HEK293 (cell line): ENCODE data around the gene RTRAF.

Experiments used
- CTCF ChIA-PET: fragments of 350-600 bp; formaldehyde crosslinking; extraction: SDS; loops from one replicate; lab custom pipeline; 2021; ENCODE audit warnings: antibody characterized with exemption; lab: Yijun Ruan, JAX
- POLR2A ChIA-PET: fragments of 300-600 bp; formaldehyde crosslinking; extraction: SDS; loops from one replicate; lab custom pipeline; 2020; ENCODE audit warnings: antibody characterized with exemption, inconsistent platforms; lab: Yijun Ruan, JAX
- H3K27ac ChIP-seq: fragments of 200-500 bp; sonication (Bioruptor generic); 2 replicates; pipeline ENCODE4 v1.5.1; 2014; ENCODE audit warnings: low read depth, low read length, control low read depth, inconsistent platforms; ENCODE audit errors: extremely low read depth
- H3K36me3 ChIP-seq, 2 experiments: fragments of 200-500 bp in 1 of 2; sonication (Bioruptor generic) in 1 of 2; 1 replicate in 1 of 2; 2 replicates in 1 of 2; pipeline ENCODE4 v1.5.1; 2014 to 2017; ENCODE audit warnings: inconsistent platforms in 2 of 2, low read length in 2 of 2; ENCODE audit not compliant: control insufficient read depth in 2 of 2, insufficient read depth in 1 of 2
- H3K4me1 ChIP-seq: fragments of 200-500 bp; sonication (Bioruptor generic); 2 replicates; pipeline ENCODE4 v1.5.1; 2014; ENCODE audit warnings: mild to moderate bottlenecking, low read length, inconsistent platforms; ENCODE audit not compliant: control insufficient read depth, insufficient read depth
- H3K4me3 ChIP-seq: 2 replicates; pipeline ENCODE4 v1.5.1; 2011; ENCODE audit warnings: low read depth, mild to moderate bottlenecking, control low read depth, low read length, moderate library complexity
- H3K9me3 ChIP-seq: fragments of 200-500 bp; sonication (Bioruptor generic); 2 replicates; pipeline ENCODE4 v1.5.1; 2014; ENCODE audit warnings: low read depth, low read length, inconsistent platforms; ENCODE audit not compliant: control insufficient read depth, insufficient read depth
- GLI2 ChIP-seq: fragments of 450-650 bp; formaldehyde crosslinking; IDR thresholded peaks from 2 replicates; pipeline ENCODE4; 2017; ENCODE audit warnings: missing biosample characterization, missing genetic modification characterization, low read depth, borderline replicate concordance
- GLIS2 ChIP-seq: fragments of 450-650 bp; formaldehyde crosslinking; IDR thresholded peaks from 2 replicates; pipeline ENCODE4 v1.5.1; 2016; ENCODE audit warnings: missing biosample characterization, missing genetic modification characterization
- HOXD13 ChIP-seq: sonication (generic); formaldehyde crosslinking; IDR thresholded peaks from 2 replicates; pipeline ENCODE4 v1.8.0; 2022; ENCODE audit warnings: missing genetic modification reagents, borderline replicate concordance
- KLF7 ChIP-seq: fragments of 450-650 bp; formaldehyde crosslinking; IDR thresholded peaks from 2 replicates; pipeline ENCODE4 v1.5.1; 2016; ENCODE audit warnings: missing biosample characterization, missing genetic modification characterization, borderline replicate concordance
- KLF8 ChIP-seq: fragments of 450-650 bp; formaldehyde crosslinking; IDR thresholded peaks from 2 replicates; pipeline ENCODE4 v1.5.1; 2016; ENCODE audit warnings: missing biosample characterization, missing genetic modification characterization
- ZFHX2 ChIP-seq: fragments of 450-650 bp; formaldehyde crosslinking; conservative IDR thresholded peaks from 2 replicates; pipeline ENCODE4 v1.5.1; 2016; ENCODE audit warnings: missing biosample characterization, missing genetic modification characterization
- ZFP41 ChIP-seq: fragments of 450-650 bp; formaldehyde crosslinking; IDR thresholded peaks from 2 replicates; pipeline ENCODE4 v1.5.1; 2016; ENCODE audit warnings: missing biosample characterization, missing genetic modification characterization, borderline replicate concordance
- ZNF112 ChIP-seq: fragments of 450-650 bp; formaldehyde crosslinking; IDR thresholded peaks from 2 replicates; pipeline ENCODE4 v1.5.0; 2017; ENCODE audit warnings: missing biosample characterization, missing genetic modification characterization
- ZNF121 ChIP-seq: fragments of 450-650 bp; formaldehyde crosslinking; IDR thresholded peaks from 2 replicates; pipeline ENCODE4 v1.5.1; 2016; ENCODE audit warnings: missing biosample characterization, missing genetic modification characterization
- ZNF140 ChIP-seq: fragments of 450-650 bp; formaldehyde crosslinking; IDR thresholded peaks from 2 replicates; pipeline ENCODE4 v1.5.1; 2016; ENCODE audit warnings: missing biosample characterization, missing genetic modification characterization
- ZNF146 ChIP-seq: fragments of 450-650 bp; formaldehyde crosslinking; IDR thresholded peaks from 2 replicates; pipeline ENCODE4 v1.5.1; 2016; ENCODE audit warnings: missing biosample characterization, missing genetic modification characterization
- ZNF155 ChIP-seq: fragments of 450-650 bp; formaldehyde crosslinking; IDR thresholded peaks from 2 replicates; pipeline ENCODE4 v1.5.1; 2016; ENCODE audit warnings: missing biosample characterization, missing genetic modification characterization
- ZNF16 ChIP-seq: fragments of 450-650 bp; formaldehyde crosslinking; IDR thresholded peaks from 2 replicates; pipeline ENCODE4 v1.5.1; 2016; ENCODE audit warnings: low read depth, missing biosample characterization, missing genetic modification characterization
- ZNF2 ChIP-seq: fragments of 450-650 bp; formaldehyde crosslinking; IDR thresholded peaks from 2 replicates; pipeline ENCODE4 v1.5.1; 2016; ENCODE audit warnings: missing biosample characterization, missing genetic modification characterization
- ZNF221 ChIP-seq: fragments of 450-650 bp; formaldehyde crosslinking; IDR thresholded peaks from 2 replicates; pipeline ENCODE4 v1.5.1; 2017; ENCODE audit warnings: missing biosample characterization, missing genetic modification characterization, borderline replicate concordance
- ZNF223 ChIP-seq: fragments of 450-650 bp; formaldehyde crosslinking; IDR thresholded peaks from 2 replicates; pipeline ENCODE4 v1.5.1; 2016; ENCODE audit warnings: missing biosample characterization, missing genetic modification characterization
- ZNF248 ChIP-seq: fragments of 450-650 bp; formaldehyde crosslinking; IDR thresholded peaks from 2 replicates; pipeline ENCODE4 v1.5.1; 2017; ENCODE audit warnings: missing biosample characterization, missing genetic modification characterization
- ZNF274 ChIP-seq, 2 experiments: fragments of 200-500 bp in 1 of 2; fragments of 450-650 bp in 1 of 2; sonication (Bioruptor generic) in 1 of 2; formaldehyde crosslinking in 1 of 2; IDR thresholded peaks; 2 replicates each; pipeline versions ENCODE4 v1.5.1 to v1.6.1; 2014 to 2016; ENCODE audit warnings: borderline replicate concordance in 1 of 2, inconsistent platforms in 1 of 2, low read length in 1 of 2, missing biosample characterization in 1 of 2, missing genetic modification characterization in 1 of 2
- ZNF426 ChIP-seq: fragments of 450-650 bp; formaldehyde crosslinking; IDR thresholded peaks from 2 replicates; pipeline ENCODE4 v1.5.1; 2017; ENCODE audit warnings: missing biosample characterization, missing genetic modification characterization, mild to moderate bottlenecking, inconsistent platforms, moderate library complexity
- ZNF549 ChIP-seq: fragments of 450-650 bp; IDR thresholded peaks from 2 replicates; pipeline ENCODE4 v1.5.1; 2018; ENCODE audit warnings: missing biosample characterization, missing genetic modification characterization, mild to moderate bottlenecking, inconsistent platforms, moderate library complexity
- ZNF571 ChIP-seq: fragments of 450-650 bp; formaldehyde crosslinking; IDR thresholded peaks from 2 replicates; pipeline ENCODE4 v1.5.0; 2017; ENCODE audit warnings: missing biosample characterization, missing genetic modification characterization
- ZNF664 ChIP-seq: fragments of 450-650 bp; formaldehyde crosslinking; IDR thresholded peaks from 2 replicates; pipeline ENCODE4 v1.5.1; 2016; ENCODE audit warnings: missing biosample characterization, missing genetic modification characterization
- ZNF707 ChIP-seq: fragments of 450-650 bp; formaldehyde crosslinking; IDR thresholded peaks from 2 replicates; pipeline ENCODE4 v1.5.1; 2016; ENCODE audit warnings: missing biosample characterization, missing genetic modification characterization
- ZNF747 ChIP-seq: fragments of 450-650 bp; formaldehyde crosslinking; IDR thresholded peaks from 2 replicates; pipeline ENCODE4 v1.5.1; 2016; ENCODE audit warnings: missing biosample characterization, missing genetic modification characterization
- ZNF776 ChIP-seq: fragments of 450-650 bp; formaldehyde crosslinking; IDR thresholded peaks from 2 replicates; pipeline ENCODE4 v1.5.0; 2017; ENCODE audit warnings: missing biosample characterization, missing genetic modification characterization, borderline replicate concordance
- ZNF785 ChIP-seq: fragments of 450-650 bp; formaldehyde crosslinking; IDR thresholded peaks from 2 replicates; pipeline ENCODE4 v1.5.1; 2016; ENCODE audit warnings: missing biosample characterization, missing genetic modification characterization
- ZNF792 ChIP-seq: fragments of 450-650 bp; formaldehyde crosslinking; IDR thresholded peaks from 2 replicates; pipeline ENCODE4 v1.5.1; 2016; ENCODE audit warnings: missing biosample characterization, missing genetic modification characterization
- ZSCAN23 ChIP-seq: fragments of 450-650 bp; formaldehyde crosslinking; IDR thresholded peaks from 2 replicates; pipeline ENCODE4 v1.5.1; 2016; ENCODE audit warnings: missing biosample characterization, missing genetic modification characterization
- TF ChIP-seq, protein P1 (sequence below): fragments of 450-650 bp; formaldehyde crosslinking; IDR thresholded peaks from 2 replicates; pipeline ENCODE4 v1.5.1; 2016; ENCODE audit warnings: missing biosample characterization, missing genetic modification characterization
- TF ChIP-seq, protein P2 (sequence below): fragments of 450-650 bp; formaldehyde crosslinking; IDR thresholded peaks from 2 replicates; pipeline ENCODE4 v1.5.1; 2016; ENCODE audit warnings: missing biosample characterization, missing genetic modification characterization
- TF ChIP-seq, protein P3 (sequence below): fragments of 450-650 bp; formaldehyde crosslinking; IDR thresholded peaks from 2 replicates; pipeline ENCODE4 v1.5.1; 2016; ENCODE audit warnings: missing biosample characterization, missing genetic modification characterization
- TF ChIP-seq, protein P4 (sequence below): fragments of 450-650 bp; formaldehyde crosslinking; optimal IDR thresholded peaks from 2 replicates; pipeline ENCODE3; 2016; ENCODE audit warnings: missing biosample characterization, mild to moderate bottlenecking, missing genetic modification characterization

Gene RTRAF

DNA sequence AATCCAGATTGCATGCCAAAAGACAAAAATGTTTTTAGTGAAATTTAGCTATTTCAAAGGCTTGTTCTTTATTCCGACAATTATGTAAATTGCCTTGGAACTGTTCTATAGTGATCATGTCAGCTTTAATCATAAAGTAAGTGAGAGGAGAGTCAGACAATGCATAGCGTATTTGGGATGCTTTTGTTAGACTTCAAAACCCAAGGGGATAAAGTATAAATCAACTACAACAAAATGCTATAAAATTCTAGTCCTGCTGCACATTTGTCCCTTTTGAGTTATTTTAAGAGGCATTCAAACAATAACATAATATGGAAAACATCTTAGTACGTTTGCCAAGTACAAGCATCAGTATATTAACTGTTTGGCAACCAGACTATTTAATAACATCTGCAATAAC lies 11.3 kb downstream of the RTRAF start:
- no peak overlapping the region for H3K4me3 ChIP-seq
- no peak overlapping the region for H3K27ac ChIP-seq
- H3K36me3 ChIP-seq = peaks cover 57 to 98% of the 10 kb centered on the region in 2 experiments; a peak in 2 of 3 replicates
- no peaks in the 10 kb centered on the region for H3K9me3 ChIP-seq
- ChIA-PET POLR2A (no interaction called here), CTCF (no interaction called here)
- H3K4me1 ChIP-seq = no peaks in the 10 kb centered on the region
- TF ChIP-seq ZNF140 (tag by site-specific recombination) = no peak
- no peak for TF ChIP-seq ZNF707
- TF ChIP-seq ZNF776 = no peak
- TF ChIP-seq ZNF571 (tag by site-specific recombination) = no peak
- no peak for TF ChIP-seq ZSCAN23 (tag by site-specific recombination)
- no peak for TF ChIP-seq ZNF2
- no peak for TF ChIP-seq HOXD13
- no peak for TF ChIP-seq ZNF121
- TF ChIP-seq ZFHX2 (tag by site-specific recombination) = no peak
- no peak for TF ChIP-seq ZNF274 (IDR thresholded peaks at IDR 0.05; ENCODE audit: low read length)
- no peak for TF ChIP-seq ZNF274 (tag by site-specific recombination; IDR thresholded peaks at IDR 0.05; ENCODE audit: borderline replicate concordance)
- TF ChIP-seq, protein P1, sequence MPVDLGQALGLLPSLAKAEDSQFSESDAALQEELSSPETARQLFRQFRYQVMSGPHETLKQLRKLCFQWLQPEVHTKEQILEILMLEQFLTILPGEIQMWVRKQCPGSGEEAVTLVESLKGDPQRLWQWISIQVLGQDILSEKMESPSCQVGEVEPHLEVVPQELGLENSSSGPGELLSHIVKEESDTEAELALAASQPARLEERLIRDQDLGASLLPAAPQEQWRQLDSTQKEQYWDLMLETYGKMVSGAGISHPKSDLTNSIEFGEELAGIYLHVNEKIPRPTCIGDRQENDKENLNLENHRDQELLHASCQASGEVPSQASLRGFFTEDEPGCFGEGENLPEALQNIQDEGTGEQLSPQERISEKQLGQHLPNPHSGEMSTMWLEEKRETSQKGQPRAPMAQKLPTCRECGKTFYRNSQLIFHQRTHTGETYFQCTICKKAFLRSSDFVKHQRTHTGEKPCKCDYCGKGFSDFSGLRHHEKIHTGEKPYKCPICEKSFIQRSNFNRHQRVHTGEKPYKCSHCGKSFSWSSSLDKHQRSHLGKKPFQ (tag by site-specific recombination) = no peak
- no peak for TF ChIP-seq ZNF248 (tag by site-specific recombination)
- no peak for TF ChIP-seq ZNF221 (tag by site-specific recombination)
- TF ChIP-seq, protein P2, sequence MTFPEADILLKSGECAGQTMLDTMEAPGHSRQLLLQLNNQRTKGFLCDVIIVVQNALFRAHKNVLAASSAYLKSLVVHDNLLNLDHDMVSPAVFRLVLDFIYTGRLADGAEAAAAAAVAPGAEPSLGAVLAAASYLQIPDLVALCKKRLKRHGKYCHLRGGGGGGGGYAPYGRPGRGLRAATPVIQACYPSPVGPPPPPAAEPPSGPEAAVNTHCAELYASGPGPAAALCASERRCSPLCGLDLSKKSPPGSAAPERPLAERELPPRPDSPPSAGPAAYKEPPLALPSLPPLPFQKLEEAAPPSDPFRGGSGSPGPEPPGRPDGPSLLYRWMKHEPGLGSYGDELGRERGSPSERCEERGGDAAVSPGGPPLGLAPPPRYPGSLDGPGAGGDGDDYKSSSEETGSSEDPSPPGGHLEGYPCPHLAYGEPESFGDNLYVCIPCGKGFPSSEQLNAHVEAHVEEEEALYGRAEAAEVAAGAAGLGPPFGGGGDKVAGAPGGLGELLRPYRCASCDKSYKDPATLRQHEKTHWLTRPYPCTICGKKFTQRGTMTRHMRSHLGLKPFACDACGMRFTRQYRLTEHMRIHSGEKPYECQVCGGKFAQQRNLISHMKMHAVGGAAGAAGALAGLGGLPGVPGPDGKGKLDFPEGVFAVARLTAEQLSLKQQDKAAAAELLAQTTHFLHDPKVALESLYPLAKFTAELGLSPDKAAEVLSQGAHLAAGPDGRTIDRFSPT = no peak
- TF ChIP-seq ZNF785 (tag by site-specific recombination) = no peak
- no peak for TF ChIP-seq GLIS2 (tag by site-specific recombination)
- TF ChIP-seq ZFP41 (tag by site-specific recombination) = no peak
- TF ChIP-seq ZNF664 = no peak
- TF ChIP-seq ZNF549 (tag by site-specific recombination) = no peak

DNA sequence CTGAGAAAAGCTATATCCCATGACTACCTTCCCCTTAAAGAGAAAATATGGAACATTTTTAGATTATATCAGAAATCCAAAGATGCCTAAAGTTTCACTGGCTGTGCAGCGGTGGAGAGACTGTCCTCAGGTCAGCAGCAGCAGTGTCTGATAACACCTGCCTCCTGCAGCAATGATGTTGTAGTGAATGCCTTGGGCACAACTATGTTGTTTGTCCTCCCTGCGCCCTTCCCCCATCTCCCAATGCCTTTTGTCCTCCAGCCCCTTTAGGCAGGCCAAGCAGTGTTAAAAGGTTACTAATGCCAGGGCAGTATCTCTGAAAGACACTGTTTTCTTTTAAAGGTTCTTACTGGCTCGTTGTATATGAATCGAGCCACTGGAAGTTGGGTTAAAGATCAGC lies 13.2 kb downstream of the RTRAF start:
- H3K4me3 ChIP-seq = no peak overlapping the region
- no peaks in the 10 kb centered on the region for H3K4me1 ChIP-seq
- ChIA-PET CTCF (interaction anchor here (0.7 kb wide), 1 partner anchor 69 kb away, joined by 3 read pairs; no protein-coding TSS in a partner anchor), POLR2A (no interaction called here)
- H3K36me3 ChIP-seq = peaks cover 64 to 100% of the 10 kb centered on the region in 2 experiments; a peak in 2 of 3 replicates
- no peaks in the 10 kb centered on the region for H3K9me3 ChIP-seq
- H3K27ac ChIP-seq = no peak overlapping the region
- TF ChIP-seq ZNF112 (tag by site-specific recombination) = no peak
- no peak for TF ChIP-seq ZNF747 (tag by site-specific recombination)
- no peak for TF ChIP-seq ZNF140 (tag by site-specific recombination)
- TF ChIP-seq ZNF426 (tag by site-specific recombination) = no peak
- TF ChIP-seq, protein P3, sequence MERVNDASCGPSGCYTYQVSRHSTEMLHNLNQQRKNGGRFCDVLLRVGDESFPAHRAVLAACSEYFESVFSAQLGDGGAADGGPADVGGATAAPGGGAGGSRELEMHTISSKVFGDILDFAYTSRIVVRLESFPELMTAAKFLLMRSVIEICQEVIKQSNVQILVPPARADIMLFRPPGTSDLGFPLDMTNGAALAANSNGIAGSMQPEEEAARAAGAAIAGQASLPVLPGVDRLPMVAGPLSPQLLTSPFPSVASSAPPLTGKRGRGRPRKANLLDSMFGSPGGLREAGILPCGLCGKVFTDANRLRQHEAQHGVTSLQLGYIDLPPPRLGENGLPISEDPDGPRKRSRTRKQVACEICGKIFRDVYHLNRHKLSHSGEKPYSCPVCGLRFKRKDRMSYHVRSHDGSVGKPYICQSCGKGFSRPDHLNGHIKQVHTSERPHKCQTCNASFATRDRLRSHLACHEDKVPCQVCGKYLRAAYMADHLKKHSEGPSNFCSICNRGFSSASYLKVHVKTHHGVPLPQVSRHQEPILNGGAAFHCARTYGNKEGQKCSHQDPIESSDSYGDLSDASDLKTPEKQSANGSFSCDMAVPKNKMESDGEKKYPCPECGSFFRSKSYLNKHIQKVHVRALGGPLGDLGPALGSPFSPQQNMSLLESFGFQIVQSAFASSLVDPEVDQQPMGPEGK (tag by site-specific recombination) = no peak
- no peak for TF ChIP-seq KLF7 (tag by site-specific recombination)
- no peak for TF ChIP-seq GLIS2 (tag by site-specific recombination)
- TF ChIP-seq KLF8 = no peak
- TF ChIP-seq ZNF146 (tag by site-specific recombination) = no peak
- no peak for TF ChIP-seq ZNF16 (tag by site-specific recombination)
- no peak for TF ChIP-seq GLI2 (tag by site-specific recombination)
- no peak for TF ChIP-seq ZNF155 (tag by site-specific recombination)
- TF ChIP-seq, protein P4, sequence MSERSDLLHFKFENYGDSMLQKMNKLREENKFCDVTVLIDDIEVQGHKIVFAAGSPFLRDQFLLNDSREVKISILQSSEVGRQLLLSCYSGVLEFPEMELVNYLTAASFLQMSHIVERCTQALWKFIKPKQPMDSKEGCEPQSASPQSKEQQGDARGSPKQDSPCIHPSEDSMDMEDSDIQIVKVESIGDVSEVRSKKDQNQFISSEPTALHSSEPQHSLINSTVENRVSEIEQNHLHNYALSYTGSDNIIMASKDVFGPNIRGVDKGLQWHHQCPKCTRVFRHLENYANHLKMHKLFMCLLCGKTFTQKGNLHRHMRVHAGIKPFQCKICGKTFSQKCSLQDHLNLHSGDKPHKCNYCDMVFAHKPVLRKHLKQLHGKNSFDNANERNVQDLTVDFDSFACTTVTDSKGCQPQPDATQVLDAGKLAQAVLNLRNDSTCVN = no peak
- TF ChIP-seq ZNF792 = no peak
- TF ChIP-seq ZNF223 (tag by site-specific recombination) = no peak
